GM19240 (cell line): ENCODE measurements around the gene CES2.

Experiments used
- DNase-seq: peaks from one replicate; pipeline ENCODE4 v3.0.0; 2011; ENCODE audit warnings: low spot score; ENCODE audit not compliant: insufficient read length

The CES2 gene

GRCh38 chr16:66918803-66919568 lies 16.3 kb upstream of the CES2 start, which contains the start of gene CDH16:
CDH16 (minus strand) TSS chr16:66918885; CDS start chr16:66918065, 820 bp downstream.
- DNase-seq: no peak

- DNase-seq: no peak
Observed at GRCh38 chr16:66919569-66920298, 15.6 kb upstream of the CES2 start.

- no peak for DNase-seq
Observed at GRCh38 chr16:66920299-66920590, 15.1 kb upstream of the CES2 start.

- DNase-seq: no peak
Observed at GRCh38 chr16:66920924-66921680, 14.2 kb upstream of the CES2 start.

DNA sequence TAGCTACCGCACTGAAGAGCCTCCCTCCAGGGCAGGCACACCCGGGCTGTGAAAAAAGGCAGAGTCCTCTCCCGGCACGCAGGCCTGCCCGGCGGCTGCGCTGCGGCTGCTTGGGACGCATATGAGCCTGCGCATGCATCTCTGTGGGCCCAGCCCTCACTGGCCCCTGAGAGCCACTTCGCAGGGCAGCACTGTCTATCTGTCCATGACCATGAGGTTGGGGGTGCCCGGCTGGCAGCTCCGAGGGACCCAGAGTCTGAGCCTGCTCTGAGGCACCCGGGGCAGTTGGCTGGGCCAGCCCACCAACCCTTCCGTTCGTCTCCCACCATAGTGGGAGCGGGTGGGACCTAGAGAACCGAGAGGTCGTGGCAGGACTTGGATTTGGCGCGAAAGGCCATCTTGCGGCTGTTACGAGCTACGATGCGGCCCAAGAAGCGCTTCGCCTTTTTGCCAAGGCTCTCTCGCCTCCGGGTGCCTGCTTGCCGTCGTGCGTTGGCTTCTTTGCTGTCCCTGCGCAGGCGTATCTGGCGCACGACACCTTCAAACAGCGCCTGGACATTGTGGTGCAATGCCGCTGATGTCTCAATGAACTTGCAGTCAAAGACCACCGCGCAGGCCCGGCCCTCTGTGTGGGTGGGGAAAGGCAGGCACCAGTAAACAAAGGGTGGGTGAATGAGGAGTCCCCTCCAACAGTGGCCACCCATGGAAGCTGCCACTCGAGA lies 13.4 kb upstream of the CES2 start:
- no peak for DNase-seq

- DNase-seq: no peak
Observed at GRCh38 chr16:66923247-66923731, 12.0 kb upstream of the CES2 start.

- no peak for DNase-seq
Observed at GRCh38 chr16:66923866-66924265, 11.4 kb upstream of the CES2 start.

GRCh38 chr16:66924527-66925321 lies 10.6 kb upstream of the CES2 start:
- DNase-seq: no peak

GRCh38 chr16:66925322-66925840 lies 9.9 kb upstream of the CES2 start, which contains the start of gene RRAD:
RRAD (minus strand) TSS chr16:66925535; CDS start chr16:66925179, 356 bp downstream.
- no peak for DNase-seq

DNA sequence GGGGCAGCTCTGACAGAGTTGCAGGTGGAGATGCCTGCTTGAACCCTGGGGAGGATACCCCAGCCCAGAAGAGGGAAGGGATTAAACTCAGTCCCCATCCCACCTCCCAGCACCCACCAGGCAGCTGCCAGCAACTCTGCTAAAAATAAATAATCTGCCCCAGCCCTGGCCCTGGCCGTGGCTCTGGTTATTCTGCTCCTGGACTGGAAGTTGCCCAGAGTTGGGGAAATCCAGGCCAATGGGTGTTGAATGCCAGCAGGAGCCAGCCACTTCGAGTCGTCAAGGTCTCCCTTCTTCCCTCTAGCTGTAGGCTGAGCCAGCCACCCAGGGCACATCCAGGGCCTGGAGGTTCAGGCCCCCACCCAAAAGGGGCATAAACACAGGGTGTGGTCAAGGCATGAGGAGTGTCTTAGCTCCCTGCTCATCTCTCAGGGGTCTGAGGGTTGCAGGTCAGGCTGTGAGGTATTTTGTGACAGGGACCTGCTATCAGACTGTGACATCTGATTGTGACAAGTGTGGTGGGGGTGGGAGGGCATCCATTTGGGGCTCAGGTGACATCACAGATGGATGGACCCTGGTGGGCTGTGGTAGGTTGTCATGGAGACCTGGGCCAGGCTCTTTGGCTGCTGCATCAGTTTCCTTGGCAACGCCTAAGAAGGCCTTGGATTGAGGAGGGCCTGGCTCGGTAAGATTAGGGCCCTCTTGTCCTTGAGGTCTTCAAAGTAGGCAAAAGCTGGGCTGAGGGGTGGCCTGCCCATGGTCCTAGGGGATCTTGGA lies 9.0 kb upstream of the CES2 start:
- DNase-seq: no peak

- DNase-seq: no peak
Observed at GRCh38 chr16:66926961-66927436, 8.3 kb upstream of the CES2 start.

DNA sequence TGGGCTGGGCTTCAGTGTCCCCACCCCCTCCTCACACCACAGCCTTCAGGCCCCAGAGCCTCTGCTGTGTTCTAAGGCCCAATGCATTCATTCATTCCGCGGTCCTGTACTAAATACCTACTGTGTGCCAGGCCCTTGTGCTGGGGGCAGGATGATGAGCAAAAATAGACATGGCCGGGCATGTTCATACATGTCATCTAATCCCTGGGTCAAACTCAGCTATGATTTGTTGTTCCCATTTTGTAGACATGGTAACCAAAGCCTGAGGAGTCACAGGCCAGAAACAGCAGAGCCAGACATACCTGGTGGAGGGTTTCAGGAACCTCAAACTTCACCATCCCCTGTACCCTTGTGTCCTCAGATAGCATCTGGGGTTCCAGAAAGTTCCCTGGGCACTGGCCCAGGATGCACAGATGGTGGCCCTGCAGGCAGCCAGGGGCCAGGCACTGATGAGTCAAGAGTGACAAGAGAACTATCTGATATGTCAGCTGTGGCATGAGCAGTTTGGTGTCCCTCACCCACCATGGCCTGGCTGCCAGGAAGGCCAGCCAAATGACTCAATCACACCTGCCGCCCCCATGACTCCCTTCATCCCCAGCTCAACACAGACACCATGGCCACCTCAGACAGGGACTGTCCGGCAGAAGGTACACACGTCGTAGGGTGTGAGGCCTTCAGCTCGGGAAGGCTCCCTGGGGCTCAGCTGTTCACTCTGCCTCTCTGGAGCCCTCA lies 7.2 kb upstream of the CES2 start:
- no peak for DNase-seq

DNA sequence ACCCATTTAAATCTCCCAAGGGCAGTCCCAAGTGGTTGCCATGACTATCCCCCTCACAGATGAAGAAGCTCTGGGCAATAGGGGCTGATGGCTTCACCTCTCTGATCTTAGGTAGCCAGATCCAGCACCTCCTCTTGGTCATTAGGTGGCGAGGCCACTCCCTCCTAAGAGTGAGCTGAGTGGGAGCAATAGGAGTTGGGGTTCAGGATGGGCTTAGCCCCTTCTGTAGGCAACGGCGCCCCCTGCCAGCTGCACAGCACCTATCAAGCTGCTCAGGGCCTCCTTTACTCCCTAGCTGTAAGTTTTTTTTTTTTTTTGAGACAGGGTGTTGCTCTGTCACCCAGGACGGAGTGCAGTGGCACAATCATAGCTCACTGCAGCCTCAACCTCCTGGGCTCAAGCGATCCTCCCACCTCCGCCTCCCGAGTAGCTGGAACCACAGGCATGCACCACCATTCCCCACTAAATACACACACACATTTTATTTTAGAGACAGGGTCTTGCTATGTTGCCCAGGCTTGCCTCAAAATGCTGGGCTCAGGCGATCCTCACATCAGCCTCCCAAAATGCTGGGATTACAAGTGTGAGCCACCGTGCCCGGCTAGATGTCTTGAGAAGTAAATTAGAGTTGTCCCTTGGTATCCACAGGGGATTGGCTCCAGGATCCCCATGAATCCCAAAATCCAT lies 6.5 kb upstream of the CES2 start:
- no peak for DNase-seq

DNA sequence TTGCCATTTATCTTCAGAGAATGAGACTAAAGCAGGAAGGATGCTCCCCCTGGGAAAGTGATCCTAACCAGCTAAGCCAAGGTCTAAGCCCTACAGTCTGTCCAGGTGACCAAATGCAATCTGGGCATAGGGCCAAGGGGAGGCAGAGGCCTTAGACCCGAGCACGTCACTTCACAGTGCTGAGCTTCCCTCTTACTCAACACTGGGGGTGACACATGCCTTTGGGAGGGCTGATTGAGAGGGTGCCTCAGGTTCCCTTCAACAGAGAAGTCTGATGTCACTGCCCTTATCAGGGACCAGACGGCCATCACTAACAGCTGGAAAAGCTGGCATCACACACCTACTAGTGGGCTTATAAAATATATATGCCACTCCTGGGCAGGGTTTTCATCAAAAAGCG lies 5.1 kb upstream of the CES2 start:
- no peak for DNase-seq

- no peak for DNase-seq
Observed at GRCh38 chr16:66931665-66932064, 3.7 kb upstream of the CES2 start.

GRCh38 chr16:66932076-66932475 lies 3.2 kb upstream of the CES2 start:
- no peak for DNase-seq

GRCh38 chr16:66933776-66934137 lies 1.6 kb upstream of the CES2 start:
- no peak for DNase-seq
